Activated CD4-positive, alpha-beta T cell treated with anti-CD3 and anti-CD28 coated beads, Interleukin-10, Interleukin-2, amounts not matched to agents 100 ng/mL and 50 ng/mL, durations not matched to agents 16 hours and 8 hours (primary cell): Measurements from ENCODE around the gene OR52A1.
"Not testable (repeated sequence)": the region's sequence is repeated elsewhere in the genome, so short reads cannot be mapped to it uniquely, and the experiment has no call there.

Source experiments
- DNase-seq: peaks from one replicate; pipeline ENCODE4 v3.0.0-alpha.2; 2020

OR52A1 gene

DNA sequence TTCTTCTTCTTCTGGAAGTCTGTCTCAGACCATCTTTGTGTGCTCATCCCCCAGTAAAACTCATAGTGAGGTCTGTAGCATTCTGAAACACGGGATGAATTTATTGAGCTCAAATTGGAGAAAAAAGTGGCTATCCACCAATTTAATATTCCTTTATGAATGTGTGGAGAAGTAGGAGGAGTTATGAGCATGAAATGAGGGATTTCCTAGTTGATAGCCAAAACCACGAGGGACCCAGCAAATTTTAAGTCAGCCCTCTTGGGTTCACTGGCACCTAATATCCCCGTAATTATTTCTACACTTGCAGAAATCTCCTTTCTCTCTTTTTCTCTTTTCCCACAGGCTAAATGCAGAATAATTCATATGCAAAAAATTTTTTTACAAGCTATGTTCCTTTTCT is at the start of gene OR52A1:
TSS of gene OR52A1 (minus strand) at position 101 of the 400 bp plus-strand sequence. CDS start 2,388 bp downstream, outside the sequence.
- DNase-seq = no peak

DNA sequence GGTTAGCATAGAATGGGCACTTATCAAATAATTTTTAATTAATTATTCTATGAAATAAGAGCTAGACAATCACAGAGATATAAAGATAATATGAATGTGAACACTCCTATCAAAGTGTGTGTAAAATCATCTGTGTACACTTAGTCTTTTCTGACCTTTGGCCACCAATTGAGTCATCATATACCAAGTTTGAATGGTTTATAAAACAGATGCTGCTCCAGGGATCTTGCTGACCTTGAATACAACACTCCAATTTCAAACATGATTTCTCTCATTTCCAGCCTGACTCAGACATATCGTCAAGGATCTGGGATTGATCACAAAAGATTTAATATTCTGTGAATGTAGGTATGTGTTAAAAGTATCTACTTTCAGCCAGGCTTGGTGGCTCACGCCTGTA is 48.8 kb upstream of the OR52A1 start:
- no peak for DNase-seq

DNA sequence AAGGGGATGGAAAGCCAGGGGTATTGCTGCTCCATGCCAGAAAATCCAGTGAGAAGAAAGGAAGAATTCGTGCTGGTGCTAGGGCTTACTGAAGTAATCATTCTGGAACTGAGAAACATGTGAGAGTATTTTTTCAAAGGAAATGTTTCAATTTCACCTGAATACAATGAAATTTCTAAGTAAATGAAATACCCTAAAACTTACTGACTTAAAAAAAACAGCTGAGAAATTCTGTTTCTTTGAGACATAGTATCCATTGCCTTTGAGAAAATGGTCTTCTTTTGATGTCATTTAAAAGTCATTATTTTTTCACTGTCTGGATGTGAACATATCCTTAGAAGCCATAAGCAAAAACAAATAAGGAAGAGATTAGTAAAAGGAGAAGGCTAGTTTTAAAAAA is 46.0 kb upstream of the OR52A1 start, which contains the start of gene OR51V1:
TSS of gene OR51V1 (minus strand) at position 101 of the 400 bp plus-strand sequence. CDS start at position 101, 0 bp downstream.
- DNase-seq = no peak

DNA sequence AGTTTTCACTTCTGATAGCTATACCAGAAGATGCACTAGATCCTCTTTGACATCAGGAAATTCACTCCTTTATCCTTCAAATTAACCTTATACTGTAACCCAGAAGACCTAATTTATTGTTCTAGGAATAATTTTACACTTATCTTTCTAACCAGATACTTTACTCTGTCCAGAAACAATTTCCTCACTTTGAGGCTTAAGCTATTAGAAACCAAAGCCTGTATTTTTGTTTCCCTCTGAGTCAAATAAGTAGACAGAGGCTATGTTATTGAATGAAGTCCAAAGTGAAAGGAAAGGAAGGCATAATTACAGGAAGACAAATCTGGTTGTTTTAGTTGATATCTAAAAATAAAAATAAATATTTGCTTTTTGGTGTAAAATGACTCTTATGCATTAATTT is 43.7 kb upstream of the OR52A1 start:
- no peak for DNase-seq

DNA sequence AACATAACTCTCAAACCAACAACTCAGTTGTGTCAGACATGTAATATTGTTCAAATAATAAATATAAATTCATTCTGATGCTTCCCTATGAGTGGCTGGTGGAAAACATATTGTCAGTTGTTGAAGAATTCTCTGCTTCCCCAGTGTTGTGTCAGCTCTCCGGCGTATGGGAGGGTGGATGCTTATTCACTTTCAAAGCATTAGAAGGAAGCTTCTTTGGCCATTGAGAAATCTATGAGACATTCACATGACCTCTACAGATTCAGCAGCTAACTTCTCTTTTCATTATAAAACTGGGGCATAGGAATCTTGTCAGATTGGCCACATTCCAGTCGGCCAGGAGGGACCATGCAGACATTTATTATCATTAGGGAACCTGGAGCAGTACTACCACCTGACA is 43.0 kb upstream of the OR52A1 start:
- DNase-seq = no peak

DNA sequence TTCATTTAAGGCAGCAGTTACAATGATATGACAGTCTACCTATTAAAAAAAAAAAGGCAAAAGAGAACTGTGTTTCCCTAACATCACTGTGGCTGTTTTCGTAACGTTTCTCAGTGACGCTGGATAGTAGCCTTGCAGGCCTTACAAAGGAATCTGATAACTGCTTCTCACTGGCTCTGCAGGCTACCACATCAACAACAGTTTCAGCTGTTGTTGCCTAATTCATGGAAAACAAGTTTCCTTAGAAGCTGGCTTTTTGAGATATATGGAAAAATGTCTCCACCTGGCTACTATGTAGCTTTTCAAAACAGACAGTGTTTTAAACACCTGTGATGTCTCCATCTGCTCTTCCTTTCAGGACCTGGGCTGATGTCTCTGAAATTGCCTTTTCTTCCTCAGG is 42.2 kb upstream of the OR52A1 start:
- DNase-seq = no peak

GRCh38 chr11:5196067-5196466 is 41.5 kb upstream of the OR52A1 start:
- DNase-seq = no peak

GRCh38 chr11:5192738-5193137 is 38.2 kb upstream of the OR52A1 start:
- no peak for DNase-seq

GRCh38 chr11:5188201-5188600 is 33.6 kb upstream of the OR52A1 start:
- no peak for DNase-seq

- no peak for DNase-seq
These were observed 23.7 kb upstream of the OR52A1 start for GRCh38 chr11:5178046-5178837.

GRCh38 chr11:5174934-5175333 is 20.4 kb upstream of the OR52A1 start:
- no peak for DNase-seq

DNA sequence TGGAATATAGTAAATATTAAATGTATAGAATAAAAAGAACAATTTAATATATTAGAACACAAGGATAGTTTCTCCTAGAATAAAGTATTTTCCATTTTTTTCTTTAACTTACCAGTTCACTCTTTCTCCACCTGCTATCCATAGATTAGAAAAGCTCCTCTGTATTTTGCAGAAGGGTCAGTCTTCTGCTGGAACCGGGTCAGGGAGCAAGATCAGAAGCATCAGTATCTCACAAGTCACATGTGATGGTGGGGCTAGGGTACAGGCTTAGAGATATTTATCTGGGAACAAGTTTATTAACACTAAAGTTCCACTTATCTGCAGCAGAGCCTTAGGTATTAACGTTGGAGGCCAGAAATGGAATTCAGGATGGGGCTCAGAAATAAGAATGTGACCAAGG is 17.3 kb upstream of the OR52A1 start:
- no peak for DNase-seq

DNA sequence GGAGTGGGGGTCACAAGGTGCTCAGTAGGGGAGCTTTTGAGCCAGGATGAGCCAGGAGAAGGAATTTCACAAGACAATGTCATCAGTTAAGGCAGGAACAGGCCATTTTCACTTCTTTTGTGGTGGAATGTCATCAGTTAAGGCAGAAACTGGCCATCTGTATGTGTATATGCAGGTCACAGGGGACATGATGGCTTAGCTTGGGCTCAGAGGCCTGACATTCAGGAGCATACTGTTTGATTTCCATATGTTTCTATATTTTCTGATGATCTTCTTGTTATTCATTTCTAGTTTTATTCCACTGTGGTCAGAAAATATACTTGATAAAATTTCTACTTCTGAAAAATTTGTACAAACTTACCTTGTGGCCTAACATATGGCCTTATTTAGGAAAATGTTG is 11.3 kb upstream of the OR52A1 start:
- not testable (repeated sequence) for DNase-seq

DNA sequence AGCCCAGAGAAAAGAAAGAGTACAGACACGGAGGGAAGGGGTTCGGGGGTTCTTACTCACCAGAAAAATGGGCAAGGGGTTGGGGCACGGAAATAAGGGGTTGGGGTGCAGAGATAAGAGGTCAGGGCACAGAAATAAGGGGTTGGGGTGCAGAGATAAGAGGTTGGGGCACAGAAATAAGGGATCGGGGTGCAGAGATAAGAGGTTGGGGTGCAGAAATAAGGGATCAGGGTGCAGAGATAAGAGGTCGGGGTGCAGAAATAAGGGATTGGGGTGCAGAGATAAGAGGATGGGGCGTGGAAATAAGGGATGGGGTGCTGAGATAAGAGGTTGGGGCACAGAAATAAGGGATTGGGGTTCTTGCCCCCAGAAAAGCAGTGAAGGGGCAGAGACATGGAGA is 10.2 kb upstream of the OR52A1 start:
- not testable (repeated sequence) for DNase-seq

DNA sequence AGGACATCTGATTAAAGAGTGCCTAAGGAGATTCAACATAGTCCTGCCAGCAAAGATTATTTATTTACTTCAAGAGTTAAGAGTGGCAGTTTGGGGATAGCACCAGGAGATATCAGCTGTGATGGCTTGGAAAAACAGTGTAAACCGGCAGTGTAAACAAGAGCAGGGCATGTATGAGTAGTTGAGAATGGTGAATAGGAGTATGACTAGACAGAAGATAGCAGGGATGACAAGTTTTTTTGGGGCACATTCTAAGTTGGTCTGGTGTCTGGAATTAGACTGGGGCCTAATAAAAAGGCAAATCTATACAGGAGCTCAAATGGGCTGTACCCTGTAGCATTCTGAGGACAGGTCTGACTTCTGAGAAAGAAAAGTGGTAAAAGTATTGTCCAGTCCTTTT is 6.5 kb upstream of the OR52A1 start:
- not testable (repeated sequence) for DNase-seq

DNA sequence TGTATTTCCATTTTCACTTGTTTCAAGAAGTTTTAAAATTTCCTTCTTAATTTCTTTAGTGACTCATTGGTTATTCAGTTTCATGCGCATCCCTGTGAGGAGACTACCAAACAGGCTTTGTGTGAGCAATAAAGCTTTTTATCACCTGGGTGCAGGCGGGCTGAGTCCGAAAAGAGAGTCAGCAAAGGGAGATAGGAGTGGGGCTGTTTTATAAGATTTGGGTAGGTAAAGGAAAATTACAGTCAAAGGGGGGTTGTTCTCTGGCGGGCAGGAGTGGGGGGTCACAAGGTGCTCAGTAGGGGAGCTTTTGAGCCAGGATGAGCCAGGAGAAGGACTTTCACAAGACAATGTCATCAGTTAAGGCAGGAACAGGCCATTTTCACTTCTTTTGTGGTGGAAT is 5.7 kb upstream of the OR52A1 start:
- not testable (repeated sequence) for DNase-seq

DNA sequence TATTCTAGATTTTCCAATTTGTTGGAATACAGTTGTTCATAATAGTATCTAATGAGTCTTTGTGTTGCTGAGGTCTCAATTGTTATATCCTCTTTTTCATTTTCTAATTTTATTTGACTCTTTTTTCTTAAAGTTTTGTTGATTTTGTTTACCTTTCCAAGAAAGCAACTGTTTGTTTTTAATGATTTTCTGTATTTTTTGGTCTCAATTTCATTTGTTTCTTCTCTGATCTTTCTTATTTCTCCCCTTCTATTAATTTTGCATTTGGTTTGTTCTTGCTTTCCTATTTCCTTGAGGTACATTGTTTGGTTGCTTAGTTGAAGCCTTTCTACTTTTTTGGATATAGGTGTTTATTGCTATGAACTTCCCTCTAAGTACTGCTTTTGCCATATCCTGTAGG is 5.2 kb upstream of the OR52A1 start:
- DNase-seq = no peak

DNA sequence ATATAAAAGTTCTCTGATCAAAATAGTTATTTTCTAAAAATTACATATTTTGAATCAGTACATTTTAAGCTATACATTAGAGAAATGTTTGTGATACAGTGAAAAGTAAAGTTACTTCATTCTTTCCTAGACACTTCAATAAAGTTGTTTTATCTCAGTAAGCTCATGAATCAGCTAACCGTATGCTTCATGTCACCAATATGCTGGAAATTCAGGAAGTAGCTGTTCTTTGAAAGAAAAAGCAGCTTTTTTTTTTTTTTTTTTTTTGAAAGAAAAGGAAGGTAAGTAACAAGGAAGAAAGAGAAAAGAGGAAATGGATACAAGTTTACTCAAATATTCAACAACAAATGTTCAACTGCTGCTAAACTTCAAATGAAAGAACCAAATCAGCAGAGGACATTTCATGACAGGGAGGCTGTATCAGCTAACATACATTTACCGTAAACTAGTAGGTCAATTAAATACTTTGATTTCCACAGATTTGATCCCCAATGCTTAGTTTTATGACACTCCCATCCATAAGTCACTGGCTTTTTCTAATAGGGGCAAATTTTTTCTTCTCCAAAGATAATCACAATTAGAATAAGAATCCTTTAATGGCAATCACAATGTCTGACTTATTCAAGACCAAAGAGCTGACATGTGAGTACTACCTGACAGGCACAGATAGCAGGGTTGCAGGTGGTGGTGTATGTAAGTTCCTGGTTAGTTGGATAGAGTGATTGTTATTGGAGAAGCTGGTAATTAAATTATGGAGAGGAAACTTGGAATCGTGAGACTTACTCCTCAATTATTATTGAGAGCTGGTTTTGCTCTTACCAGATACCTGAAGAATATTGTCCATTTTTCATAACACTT is 754 bp downstream of the OR52A1 start:
- no peak for DNase-seq

- no peak for DNase-seq
These were observed 2.8 kb downstream of the OR52A1 start for GRCh38 chr11:5151713-5152153.

GRCh38 chr11:5144206-5144605 is 10.4 kb downstream of the OR52A1 start:
- DNase-seq = not testable (repeated sequence)

- DNase-seq = no peak
These were observed 16.6 kb downstream of the OR52A1 start, which contains the start of gene OR52A5 for GRCh38 chr11:5137996-5138395. TSS of gene OR52A5 (minus strand) at chr11:5138356. CDS start at chr11:5132642, 5,714 bp downstream.

DNA sequence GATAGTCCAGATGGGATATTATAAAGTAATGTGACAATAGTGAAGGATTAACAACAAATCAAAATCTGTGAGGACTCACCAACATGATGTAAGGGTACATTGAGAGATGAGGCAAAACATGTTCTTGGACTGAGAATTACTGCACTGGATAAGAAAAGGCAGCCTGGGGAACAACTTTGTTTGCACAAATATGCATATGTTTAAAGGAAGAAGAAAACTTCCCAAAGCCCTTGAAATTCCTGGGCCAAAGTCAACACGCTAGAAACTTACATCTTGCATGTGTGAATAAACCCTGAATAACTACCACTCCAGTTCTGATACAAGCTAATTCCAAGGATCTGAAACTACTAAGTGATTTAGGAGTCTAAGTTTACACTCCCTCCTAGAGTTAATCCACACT is 17.5 kb downstream of the OR52A1 start:
- no peak for DNase-seq

GRCh38 chr11:5136261-5136660 is 18.3 kb downstream of the OR52A1 start:
- no peak for DNase-seq
